ENCODE measurements around the gene SCD. TPM values are rescaled to one million over a fixed set of nuclear protein-coding genes. Genes with fewer than 3 reads are reported as not detected.

Gene SCD
- total and polyA plus RNA-seq, 9 of the 15 experiments (the other 6 are each of a cell fraction or from before 2014, with no cell fraction given) = 114 to 486 (median 188) TPM

DNA sequence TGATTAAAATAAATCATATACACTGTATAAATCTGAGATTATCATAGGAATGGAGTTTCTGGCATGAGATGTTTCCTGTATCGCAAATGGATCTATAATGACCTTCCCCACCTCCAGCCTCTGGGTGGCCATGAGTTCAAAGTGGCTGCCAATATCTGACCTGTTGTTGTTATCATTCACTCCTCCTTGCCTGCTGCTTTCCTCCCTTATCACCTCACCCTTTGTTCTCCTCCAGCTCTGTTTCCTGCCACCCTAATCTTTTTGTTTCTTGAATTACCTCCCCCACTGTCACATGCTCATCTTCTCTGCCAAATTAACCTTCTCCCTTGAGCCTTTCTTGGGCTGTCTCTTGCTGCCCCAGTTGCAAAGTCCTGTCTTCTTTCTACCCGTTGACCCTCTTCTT, 12.0 kb downstream of the SCD start (continued):
- peak; percentile 93 for TF ChIP-seq SMARCE1 (IDR thresholded peaks at IDR 0.05)
- peak; percentile 88; the same call in 1 of the 2 replicates for TF ChIP-seq NCOA1 (IDR thresholded peaks at IDR 0.05; ENCODE audit: low read depth)
- peak; percentile 55; the same call in 1 of the 2 replicates for TF ChIP-seq GATAD2A (IDR thresholded peaks at IDR 0.05)
- TF ChIP-seq ZNF551 (CRISPR knock-in tag; IDR thresholded peaks at IDR 0.05) = no peak
- TF ChIP-seq ETV1 (tag; conservative IDR thresholded peaks at IDR 0.05; ENCODE audit: low read depth) = peak; percentile 92
- no peak for TF ChIP-seq E2F4 (CRISPR knock-in tag; IDR thresholded peaks at IDR 0.05; ENCODE audit: low read depth)
- 0 out of 2 replicates have a peak, but pooled peaks have one; percentile 20 for TF ChIP-seq CREM (IDR thresholded peaks at IDR 0.05; ENCODE audit: low read depth)
- TF ChIP-seq, protein P1, sequence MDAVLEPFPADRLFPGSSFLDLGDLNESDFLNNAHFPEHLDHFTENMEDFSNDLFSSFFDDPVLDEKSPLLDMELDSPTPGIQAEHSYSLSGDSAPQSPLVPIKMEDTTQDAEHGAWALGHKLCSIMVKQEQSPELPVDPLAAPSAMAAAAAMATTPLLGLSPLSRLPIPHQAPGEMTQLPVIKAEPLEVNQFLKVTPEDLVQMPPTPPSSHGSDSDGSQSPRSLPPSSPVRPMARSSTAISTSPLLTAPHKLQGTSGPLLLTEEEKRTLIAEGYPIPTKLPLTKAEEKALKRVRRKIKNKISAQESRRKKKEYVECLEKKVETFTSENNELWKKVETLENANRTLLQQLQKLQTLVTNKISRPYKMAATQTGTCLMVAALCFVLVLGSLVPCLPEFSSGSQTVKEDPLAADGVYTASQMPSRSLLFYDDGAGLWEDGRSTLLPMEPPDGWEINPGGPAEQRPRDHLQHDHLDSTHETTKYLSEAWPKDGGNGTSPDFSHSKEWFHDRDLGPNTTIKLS (IDR thresholded peaks at IDR 0.05; ENCODE audit: borderline replicate concordance, low read depth) = no peak
- no peak for TF ChIP-seq FOS (IDR thresholded peaks at IDR 0.05; ENCODE audit: extremely low read depth, insufficient read length)
- no peak for TF ChIP-seq KDM4B (IDR thresholded peaks at IDR 0.05; ENCODE audit: borderline replicate concordance in 2 of 2, low read depth in 1 of 2)
- no peak for TF ChIP-seq ELF2 (CRISPR knock-in tag; IDR thresholded peaks at IDR 0.05)
- TF ChIP-seq NCOR1 (IDR thresholded peaks at IDR 0.05) = peak; percentile 90
- peak; percentile 35; the same call in 1 of the 2 replicates for TF ChIP-seq EP400 (IDR thresholded peaks at IDR 0.05)
- TF ChIP-seq RAD51 (IDR thresholded peaks at IDR 0.05; ENCODE audit: borderline replicate concordance, low read depth) = peak; percentile 57; the same call in 1 of the 2 replicates
- TF ChIP-seq TEAD4 (IDR thresholded peaks at IDR 0.05; ENCODE audit: low read length) = peak; percentile 88
- no peak for TF ChIP-seq TEAD4 (CRISPR knock-in tag; IDR thresholded peaks at IDR 0.05; ENCODE audit: borderline replicate concordance)
- no peak for TF ChIP-seq GMEB1 (CRISPR knock-in tag; IDR thresholded peaks at IDR 0.05)
- TF ChIP-seq DMBX1 (CRISPR knock-in tag; IDR thresholded peaks at IDR 0.05; ENCODE audit: borderline replicate concordance) = peak; percentile 20; the same call in 1 of the 2 replicates
- peak; percentile 93 for TF ChIP-seq CBFA2T2 (conservative IDR thresholded peaks at IDR 0.05)
- TF ChIP-seq PCBP2 (IDR thresholded peaks at IDR 0.05; ENCODE audit: low read depth, low read length, poor library complexity, severe bottlenecking) = no peak
- no peak for TF ChIP-seq ZNF76 (CRISPR knock-in tag; IDR thresholded peaks at IDR 0.05; ENCODE audit: borderline replicate concordance)
- peak; percentile 56; the same call in 1 of the 2 replicates for TF ChIP-seq EHMT2 (IDR thresholded peaks at IDR 0.05)
- no peak for TF ChIP-seq KDM5B (IDR thresholded peaks at IDR 0.05; ENCODE audit: insufficient replicate concordance, low read depth, low read length)
- peak; percentile 69 for TF ChIP-seq DACH1 (IDR thresholded peaks at IDR 0.05; ENCODE audit: partially characterized antibody)
- peak; percentile 42 for TF ChIP-seq BRD9 (IDR thresholded peaks at IDR 0.05; ENCODE audit: low read depth, partially characterized antibody)
- TF ChIP-seq SRSF7 (optimal IDR thresholded peaks at IDR 0.05; ENCODE audit: low read depth, low read length) = no peak
- TF ChIP-seq PYGO2 (tag; IDR thresholded peaks at IDR 0.05) = peak; percentile 80
